GM19468 (cell line): ENCODE results near the gene NKRF.

Experiments
- ATAC-seq: cut with Tn5 transposase; IDR thresholded peaks from one replicate; pipeline ENCODE4 v1.9.1; 2021; ENCODE audit warnings: mild to moderate bottlenecking, moderate library complexity, moderate number of reproducible peaks; ENCODE audit not compliant: unreplicated experiment; ENCODE audit errors: extremely low read depth

The NKRF gene

GRCh38 chrX:119617517-119618164 lies 11.4 kb upstream of the NKRF start:
- ATAC-seq = peak; percentile 70

DNA sequence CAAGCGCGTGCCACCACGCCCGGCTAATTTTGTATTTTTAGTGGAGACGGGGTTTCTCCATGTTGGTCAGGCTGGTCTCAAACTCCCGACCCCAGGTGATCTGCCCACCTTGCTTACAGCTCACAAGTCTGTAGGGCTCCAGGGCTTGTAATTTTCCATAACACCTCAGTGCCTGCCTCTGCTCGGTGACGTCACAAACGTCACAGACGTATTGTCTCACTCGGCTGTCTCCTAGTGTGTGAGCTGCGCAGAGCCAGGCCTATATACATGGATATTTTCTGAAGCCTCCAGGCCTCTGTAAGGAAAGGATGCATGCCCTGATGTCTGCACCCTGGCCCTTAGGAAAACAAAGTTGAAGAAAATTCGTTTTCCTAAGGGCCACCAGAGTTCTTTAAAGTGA lies 8.6 kb upstream of the NKRF start:
- ATAC-seq = no peak

DNA sequence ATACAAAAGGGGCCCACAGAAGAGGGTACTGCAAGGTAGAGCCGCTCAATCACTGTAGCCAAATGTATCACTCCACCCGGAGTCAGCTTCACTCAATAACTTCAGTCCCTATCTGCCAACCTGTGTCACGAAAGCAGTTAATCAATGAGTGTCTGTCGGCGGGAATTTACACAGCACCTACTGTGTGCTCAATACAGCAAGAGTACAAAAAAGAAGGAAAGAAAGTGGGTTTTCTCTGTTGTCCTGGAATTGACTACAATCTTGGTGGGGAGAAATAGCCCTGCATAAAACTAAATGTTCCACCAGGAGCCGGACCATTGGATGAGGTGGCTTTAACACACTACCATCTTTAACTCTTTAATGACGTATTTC lies 780 bp upstream of the NKRF start:
- no peak for ATAC-seq

GRCh38 chrX:119605464-119606279 lies 552 bp downstream of the NKRF start:
- no peak for ATAC-seq

DNA sequence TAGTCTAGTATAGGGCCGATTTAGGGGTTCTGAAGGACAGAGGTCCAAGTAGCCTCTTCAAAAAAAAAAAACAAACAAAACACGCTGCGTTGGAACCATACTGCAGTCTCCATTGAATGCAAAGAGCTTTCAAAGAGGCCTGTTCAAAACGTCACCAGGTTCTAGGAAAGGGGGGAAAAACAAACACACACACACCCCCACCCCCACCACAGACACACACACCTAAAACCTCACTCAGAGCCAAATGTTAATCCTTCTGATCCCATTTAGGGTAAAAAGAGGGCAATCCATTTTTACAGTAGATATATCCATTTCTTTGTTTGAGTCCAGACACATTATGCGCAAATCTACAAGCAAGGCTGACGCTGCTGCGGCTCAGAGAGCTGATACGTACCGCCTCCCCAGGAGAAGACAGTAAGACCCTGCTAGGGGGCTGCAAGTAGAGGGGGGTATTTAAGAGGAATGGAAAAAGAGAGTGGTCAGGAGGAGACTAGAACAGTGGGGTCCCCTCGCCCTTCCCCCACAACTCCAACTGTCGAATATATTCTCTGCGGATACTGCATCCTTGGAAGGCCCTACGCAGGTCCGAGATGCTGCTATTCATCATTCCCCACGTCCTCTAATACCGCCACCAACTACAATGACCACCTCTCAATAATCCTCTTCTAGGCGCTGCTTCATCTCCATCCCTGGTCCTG lies 1.3 kb downstream of the NKRF start:
- no peak for ATAC-seq

DNA sequence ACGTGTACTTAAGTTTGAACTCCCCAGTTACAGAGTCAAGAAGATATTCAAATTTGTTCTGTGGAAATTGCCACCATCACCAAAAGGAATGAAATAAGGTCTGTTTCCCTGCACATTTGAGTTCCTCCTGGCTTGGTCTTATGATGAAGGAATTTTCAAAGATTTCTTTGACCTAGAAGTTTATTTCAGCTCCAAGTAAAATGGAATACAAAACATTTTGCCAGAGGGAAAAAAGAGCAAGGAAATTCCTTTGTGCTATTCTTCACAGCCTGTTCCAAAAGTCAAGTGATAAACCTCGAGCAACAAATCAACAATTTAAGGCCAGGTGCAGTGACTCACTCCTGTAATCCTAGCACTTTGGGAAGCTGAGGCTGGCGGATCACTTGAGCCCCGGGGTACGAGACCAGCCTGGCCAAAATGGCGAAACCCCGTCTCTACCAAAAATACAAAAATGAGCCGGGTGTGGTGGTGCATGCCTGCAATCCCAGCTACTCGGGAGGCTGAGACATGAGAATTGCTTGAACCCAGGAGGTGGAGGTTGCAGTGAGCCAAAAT lies 3.4 kb downstream of the NKRF start:
- ATAC-seq = no peak

GRCh38 chrX:119589810-119590209 lies 16.4 kb downstream of the NKRF start:
- ATAC-seq = no peak

DNA sequence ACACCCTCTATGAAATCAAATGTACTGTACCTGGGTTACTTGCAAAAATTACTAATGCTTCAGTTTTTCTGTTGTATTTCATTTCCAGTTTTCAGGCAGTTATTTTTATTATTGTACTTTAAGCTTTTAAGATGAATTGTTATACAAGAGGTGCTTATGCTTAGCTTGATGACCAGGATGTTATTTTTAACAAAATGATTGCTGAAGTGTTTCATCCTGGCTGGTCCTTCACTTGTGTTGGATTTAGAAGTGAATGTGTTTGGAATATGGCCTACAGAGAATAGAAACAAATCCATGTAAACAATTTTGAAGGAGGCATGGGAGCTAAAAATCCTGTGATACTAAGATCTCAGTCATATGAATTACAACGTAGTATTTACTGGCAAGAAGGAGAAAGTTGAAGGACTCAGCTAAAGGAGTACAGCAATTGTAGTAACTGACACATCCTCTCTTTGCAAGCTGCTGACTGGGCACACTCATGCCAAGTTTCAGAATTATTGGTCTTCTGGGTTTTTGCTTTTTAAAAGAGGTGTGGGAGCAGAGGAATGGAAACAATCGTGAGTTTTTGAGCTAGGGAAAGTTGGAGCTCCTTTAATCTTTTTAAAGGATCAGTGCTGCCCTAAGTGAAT lies 22.7 kb downstream of the NKRF start:
- ATAC-seq = no peak

DNA sequence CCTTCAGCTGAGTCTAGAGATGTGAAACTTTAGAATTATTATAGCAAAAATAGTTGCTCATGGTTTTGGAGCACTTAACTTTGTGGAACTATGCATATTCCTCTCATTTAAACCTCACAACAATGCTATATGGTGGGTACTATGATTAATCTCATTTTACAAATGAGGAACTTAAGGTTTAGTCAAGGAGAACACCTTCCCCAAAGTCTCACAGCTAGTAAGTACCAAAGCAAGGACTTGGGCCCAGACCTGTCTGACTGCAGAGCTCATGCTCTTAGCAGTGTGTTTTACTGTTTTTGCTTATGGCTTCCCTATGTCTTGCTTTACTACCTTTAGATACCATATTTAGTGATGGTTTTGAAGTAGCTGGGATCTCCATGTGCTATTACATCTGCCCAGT lies 26.8 kb downstream of the NKRF start:
- ATAC-seq = no peak

- ATAC-seq = peak; percentile 19
Measured at GRCh38 chrX:119574394-119575266, 31.6 kb downstream of the NKRF start, which contains the start of gene UBE2A. Gene UBE2A (plus strand): TSS chrX:119574563. CDS start chrX:119574712, 149 bp downstream.

- peak; percentile 35 for ATAC-seq
Measured at GRCh38 chrX:119573840-119574393, 32.3 kb downstream of the NKRF start.

GRCh38 chrX:119573222-119573621 lies 33.0 kb downstream of the NKRF start:
- no peak for ATAC-seq

- ATAC-seq = no peak
Measured at GRCh38 chrX:119570351-119570835, 35.8 kb downstream of the NKRF start.

DNA sequence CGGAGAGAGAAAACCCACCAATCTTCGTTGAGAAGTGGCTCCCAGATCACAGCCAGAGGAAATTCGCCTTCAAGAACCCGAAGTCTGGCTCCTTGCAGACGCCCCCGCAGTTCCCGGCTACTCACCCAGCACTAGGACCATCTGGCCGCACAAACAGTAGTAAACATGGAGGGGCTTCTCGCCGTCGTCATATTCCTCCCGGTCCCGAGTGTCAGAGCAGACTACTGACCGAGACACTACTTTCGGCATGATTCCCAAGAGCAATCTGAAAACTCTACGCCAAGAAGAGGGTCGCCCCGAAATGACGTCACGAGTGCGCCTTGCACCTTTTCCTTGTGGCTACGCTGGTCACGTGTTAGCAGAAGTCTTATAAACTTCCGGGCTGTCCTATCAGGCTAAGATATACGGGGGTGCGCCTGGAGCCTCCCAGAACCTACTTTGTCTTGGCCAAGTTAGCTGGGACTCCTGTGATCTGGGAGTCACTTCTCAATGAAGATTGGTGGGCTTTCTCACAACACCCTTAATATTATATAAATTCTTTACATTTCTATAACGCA lies 41.0 kb downstream of the NKRF start, which contains the start of gene STEEP1:
TSS of gene STEEP1 (minus strand) at position 303 of the 557 bp plus-strand sequence. CDS start at position 249, 54 bp downstream.
- peak; percentile 65 for ATAC-seq

GRCh38 chrX:119552508-119552907 lies 53.7 kb downstream of the NKRF start:
- ATAC-seq = no peak

DNA sequence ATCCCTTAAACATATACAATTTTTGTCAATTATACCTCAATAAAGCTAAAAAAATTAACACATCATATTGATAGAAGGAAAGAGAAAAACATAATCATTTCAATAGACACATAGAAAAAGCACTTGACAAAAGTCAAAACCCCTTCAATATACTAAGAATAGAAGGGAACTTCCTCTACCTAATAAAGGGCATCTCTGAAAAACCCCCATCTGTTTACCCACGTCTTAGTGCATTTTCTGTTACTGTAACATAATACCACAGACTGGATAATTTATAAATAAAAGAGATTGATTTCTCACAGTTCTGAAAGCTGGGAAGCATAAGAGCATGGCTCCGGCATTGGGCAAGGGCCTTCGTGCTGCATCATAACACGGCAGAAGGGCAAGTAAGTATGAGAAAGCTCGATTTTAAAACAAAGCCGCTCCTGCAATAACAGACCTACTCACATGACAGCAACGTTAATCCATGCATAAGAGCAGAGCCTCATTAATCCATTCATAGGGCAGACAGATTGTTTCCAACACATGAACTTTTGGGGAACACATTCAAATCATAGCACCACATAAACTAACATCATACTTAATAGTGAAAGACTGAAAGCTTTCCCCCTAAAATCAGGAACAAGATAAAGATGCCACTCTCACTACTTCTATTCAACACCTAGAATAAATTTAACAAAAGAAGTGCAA lies 56.8 kb downstream of the NKRF start:
- no peak for ATAC-seq

- ATAC-seq = no peak
Measured at GRCh38 chrX:119541188-119541587, 65.0 kb downstream of the NKRF start.

DNA sequence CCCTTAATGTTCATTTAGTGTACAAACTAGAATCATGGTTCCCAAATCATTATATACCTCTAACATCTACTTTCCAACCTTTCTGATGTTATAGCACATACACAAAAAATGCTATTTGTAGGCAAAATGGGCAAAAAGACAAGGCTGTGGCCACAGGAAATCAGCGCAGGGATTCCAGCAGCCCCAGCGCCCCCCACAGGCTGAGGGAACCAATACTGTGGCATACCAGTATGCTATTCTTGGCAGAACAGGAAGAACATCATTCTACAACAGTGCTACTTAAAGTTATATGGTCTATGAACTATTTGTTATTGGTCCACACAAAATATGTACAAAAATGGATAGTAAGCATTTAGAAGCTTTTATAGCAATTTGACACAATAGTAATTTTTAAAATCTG lies 66.4 kb downstream of the NKRF start:
- ATAC-seq = no peak
